Keratinocyte (primary cell): ENCODE data around the gene MPC1.

Experiments
- EZH2 ChIP-seq: IDR thresholded peaks from one replicate; pipeline ENCODE4 v1.6.1; 2012; ENCODE audit warnings: inconsistent platforms, mild to moderate bottlenecking, low read length, moderate library complexity
- TF ChIP-seq, protein P1 (sequence below), 3 experiments: IDR thresholded peaks in 1 of 3; conservative IDR thresholded peaks in 1 of 3; optimal IDR thresholded peaks in 1 of 3; 2 replicates in 2 of 3; 3 replicates in 1 of 3; pipeline versions ENCODE3 to v1.5.1; 2011; ENCODE audit warnings: low read length in 3 of 3, mild to moderate bottlenecking in 3 of 3, moderate library complexity in 2 of 3, control low read depth in 1 of 3, inconsistent platforms in 1 of 3; ENCODE audit not compliant: insufficient read depth in 2 of 3; ENCODE audit errors: extremely low read depth in 1 of 3

DNA sequence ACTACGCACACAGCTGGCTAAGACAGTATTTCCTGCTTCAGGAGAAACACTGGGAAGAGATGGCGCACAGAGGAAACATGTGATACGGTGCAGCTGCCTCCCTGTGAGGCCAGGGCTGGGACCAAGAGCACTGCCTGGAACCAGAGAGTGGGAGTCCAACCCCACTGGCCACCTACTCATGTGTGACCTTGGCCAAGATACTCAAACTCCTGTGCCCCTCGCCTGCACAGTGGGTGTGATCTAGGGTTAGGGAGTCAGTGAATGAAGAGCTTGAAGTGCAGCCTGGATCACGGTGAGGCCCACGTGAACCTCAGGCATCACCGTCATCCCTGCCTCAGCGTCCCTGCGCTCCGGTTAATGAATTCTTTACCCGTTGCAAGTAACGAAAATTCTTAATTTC, 41.7 kb upstream of the MPC1 start:
- TF ChIP-seq, protein P1, sequence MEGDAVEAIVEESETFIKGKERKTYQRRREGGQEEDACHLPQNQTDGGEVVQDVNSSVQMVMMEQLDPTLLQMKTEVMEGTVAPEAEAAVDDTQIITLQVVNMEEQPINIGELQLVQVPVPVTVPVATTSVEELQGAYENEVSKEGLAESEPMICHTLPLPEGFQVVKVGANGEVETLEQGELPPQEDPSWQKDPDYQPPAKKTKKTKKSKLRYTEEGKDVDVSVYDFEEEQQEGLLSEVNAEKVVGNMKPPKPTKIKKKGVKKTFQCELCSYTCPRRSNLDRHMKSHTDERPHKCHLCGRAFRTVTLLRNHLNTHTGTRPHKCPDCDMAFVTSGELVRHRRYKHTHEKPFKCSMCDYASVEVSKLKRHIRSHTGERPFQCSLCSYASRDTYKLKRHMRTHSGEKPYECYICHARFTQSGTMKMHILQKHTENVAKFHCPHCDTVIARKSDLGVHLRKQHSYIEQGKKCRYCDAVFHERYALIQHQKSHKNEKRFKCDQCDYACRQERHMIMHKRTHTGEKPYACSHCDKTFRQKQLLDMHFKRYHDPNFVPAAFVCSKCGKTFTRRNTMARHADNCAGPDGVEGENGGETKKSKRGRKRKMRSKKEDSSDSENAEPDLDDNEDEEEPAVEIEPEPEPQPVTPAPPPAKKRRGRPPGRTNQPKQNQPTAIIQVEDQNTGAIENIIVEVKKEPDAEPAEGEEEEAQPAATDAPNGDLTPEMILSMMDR (optimal IDR thresholded peaks at IDR 0.05 in 1 of 3, IDR thresholded peaks at IDR 0.05 in 1 of 3, conservative IDR thresholded peaks at IDR 0.05 in 1 of 3; ENCODE audit: extremely low read depth in 1 of 3, insufficient read depth in 2 of 3, low read length in 3 of 3): no peak
- no peak for TF ChIP-seq EZH2
